ENCODE measurements around the gene CORO2B.

GRCh38 chr15:68725736-68726135 lies 146.9 kb downstream of the CORO2B start:
- TF ChIP-seq NR4A1 (CRISPR knock-in tag; IDR thresholded peaks at IDR 0.05) (no peak), NR4A1 (tag; IDR thresholded peaks at IDR 0.05) (no peak), GABPB1 (CRISPR knock-in tag; IDR thresholded peaks at IDR 0.05) (no peak), HDGF (IDR thresholded peaks at IDR 0.05) (no peak), HDAC1 (IDR thresholded peaks at IDR 0.05) (no peak)

Data from K562 (cell line).